ENCODE data around the gene PRC1. TPM values are rescaled to one million over a fixed set of nuclear protein-coding genes. Genes with fewer than 3 reads are reported as not detected.

The PRC1 gene
- total and polyA plus RNA-seq, 2 of the 13 experiments (the other 11 are each of a cell fraction or from before 2014, with no cell fraction given), result 137 to 162 TPM

DNA sequence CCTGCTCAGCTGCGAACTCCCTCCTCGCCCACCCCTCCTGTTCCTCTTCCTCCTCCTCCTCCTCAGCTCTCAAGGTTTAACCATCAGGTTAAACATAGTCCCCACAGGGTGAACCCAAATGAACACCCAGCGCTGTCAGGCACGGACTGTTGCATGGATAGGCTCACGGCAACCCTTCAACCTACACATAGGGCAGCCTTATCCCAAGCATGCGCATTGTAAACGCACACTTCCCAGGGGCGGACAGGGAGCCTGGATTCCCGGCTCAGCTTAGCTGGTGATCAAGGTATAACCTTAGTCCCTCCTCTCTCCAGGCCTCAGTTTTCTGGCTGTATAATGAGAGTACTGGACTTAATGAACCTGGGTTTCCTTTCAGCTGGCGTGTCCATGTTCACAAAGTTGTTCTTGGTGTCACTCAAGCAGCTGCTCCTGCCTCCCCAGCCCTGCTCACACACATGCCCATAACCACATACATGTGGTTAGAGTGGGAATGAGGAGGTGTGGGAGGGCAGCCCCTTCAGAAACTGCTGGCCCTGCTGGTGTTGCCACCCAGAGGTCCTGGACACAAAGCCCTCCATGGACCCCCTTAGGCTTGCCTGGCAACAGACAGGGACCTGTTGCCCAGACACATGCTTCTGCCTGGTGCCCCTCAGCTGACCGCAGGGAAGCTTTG, 49.0 kb upstream of the PRC1 start (continued):
- TF ChIP-seq, protein P1, sequence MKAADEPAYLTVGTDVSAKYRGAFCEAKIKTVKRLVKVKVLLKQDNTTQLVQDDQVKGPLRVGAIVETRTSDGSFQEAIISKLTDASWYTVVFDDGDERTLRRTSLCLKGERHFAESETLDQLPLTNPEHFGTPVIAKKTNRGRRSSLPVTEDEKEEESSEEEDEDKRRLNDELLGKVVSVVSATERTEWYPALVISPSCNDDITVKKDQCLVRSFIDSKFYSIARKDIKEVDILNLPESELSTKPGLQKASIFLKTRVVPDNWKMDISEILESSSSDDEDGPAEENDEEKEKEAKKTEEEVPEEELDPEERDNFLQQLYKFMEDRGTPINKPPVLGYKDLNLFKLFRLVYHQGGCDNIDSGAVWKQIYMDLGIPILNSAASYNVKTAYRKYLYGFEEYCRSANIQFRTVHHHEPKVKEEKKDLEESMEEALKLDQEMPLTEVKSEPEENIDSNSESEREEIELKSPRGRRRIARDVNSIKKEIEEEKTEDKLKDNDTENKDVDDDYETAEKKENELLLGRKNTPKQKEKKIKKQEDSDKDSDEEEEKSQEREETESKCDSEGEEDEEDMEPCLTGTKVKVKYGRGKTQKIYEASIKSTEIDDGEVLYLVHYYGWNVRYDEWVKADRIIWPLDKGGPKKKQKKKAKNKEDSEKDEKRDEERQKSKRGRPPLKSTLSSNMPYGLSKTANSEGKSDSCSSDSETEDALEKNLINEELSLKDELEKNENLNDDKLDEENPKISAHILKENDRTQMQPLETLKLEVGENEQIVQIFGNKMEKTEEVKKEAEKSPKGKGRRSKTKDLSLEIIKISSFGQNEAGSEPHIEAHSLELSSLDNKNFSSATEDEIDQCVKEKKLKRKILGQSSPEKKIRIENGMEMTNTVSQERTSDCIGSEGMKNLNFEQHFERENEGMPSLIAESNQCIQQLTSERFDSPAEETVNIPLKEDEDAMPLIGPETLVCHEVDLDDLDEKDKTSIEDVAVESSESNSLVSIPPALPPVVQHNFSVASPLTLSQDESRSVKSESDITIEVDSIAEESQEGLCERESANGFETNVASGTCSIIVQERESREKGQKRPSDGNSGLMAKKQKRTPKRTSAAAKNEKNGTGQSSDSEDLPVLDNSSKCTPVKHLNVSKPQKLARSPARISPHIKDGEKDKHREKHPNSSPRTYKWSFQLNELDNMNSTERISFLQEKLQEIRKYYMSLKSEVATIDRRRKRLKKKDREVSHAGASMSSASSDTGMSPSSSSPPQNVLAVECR (CRISPR knock-in tag; IDR thresholded peaks at IDR 0.05; ENCODE audit: borderline replicate concordance), result no peak
- no peak for TF ChIP-seq ZSCAN29 (CRISPR knock-in tag; conservative IDR thresholded peaks at IDR 0.05)

DNA sequence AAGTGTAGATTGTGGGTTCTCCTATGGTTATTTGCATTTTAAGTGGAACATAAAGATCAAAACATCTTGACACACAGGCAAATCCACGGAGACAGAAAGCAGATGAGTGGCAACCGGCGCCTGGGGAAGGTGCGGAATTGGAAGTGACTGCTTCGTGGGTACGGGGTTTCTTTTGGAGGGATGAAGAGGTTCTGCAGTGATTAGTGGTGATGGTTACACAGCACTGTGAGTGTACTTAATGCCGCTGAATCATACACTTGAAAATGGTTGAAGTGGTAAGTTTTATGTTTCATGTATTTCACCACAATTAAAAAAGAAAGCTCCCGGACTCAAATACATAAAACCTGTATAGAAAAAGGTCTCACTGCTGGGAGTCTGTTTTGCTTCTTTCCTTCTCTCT, 46.5 kb upstream of the PRC1 start:
- H3K4me3 ChIP-seq (replicated peaks in 1 of 3; ENCODE audit: insufficient read depth in 1 of 3, low read depth in 2 of 3, low read length in 3 of 3), result no peak overlapping the region
- no peak for ATAC-seq
- POLR2A ChIA-PET, result interaction anchor here (1.5 kb wide), 1 partner anchor 19 kb away, joined by 4 read pairs; the partner anchor contains the start of gene VPS33B
- TF ChIP-seq FOXA1 (IDR thresholded peaks at IDR 0.05) (no peak), FOXA1 (CRISPR knock-in tag; IDR thresholded peaks at IDR 0.05) (no peak), ATAD3A (CRISPR knock-in tag; IDR thresholded peaks at IDR 0.05) (no peak), ZNF331 (CRISPR knock-in tag; IDR thresholded peaks at IDR 0.05) (no peak), NONO (IDR thresholded peaks at IDR 0.05) (no peak), NONO (CRISPR knock-in tag; conservative IDR thresholded peaks at IDR 0.05) (no peak), ZNF549 (CRISPR knock-in tag; IDR thresholded peaks at IDR 0.05) (no peak), PAX8 (CRISPR knock-in tag; IDR thresholded peaks at IDR 0.05; ENCODE audit: borderline replicate concordance) (no peak), FOXO1 (CRISPR knock-in tag; IDR thresholded peaks at IDR 0.05) (no peak), FOXA3 (CRISPR knock-in tag; IDR thresholded peaks at IDR 0.05) (no peak)
- TF ChIP-seq, protein P2, sequence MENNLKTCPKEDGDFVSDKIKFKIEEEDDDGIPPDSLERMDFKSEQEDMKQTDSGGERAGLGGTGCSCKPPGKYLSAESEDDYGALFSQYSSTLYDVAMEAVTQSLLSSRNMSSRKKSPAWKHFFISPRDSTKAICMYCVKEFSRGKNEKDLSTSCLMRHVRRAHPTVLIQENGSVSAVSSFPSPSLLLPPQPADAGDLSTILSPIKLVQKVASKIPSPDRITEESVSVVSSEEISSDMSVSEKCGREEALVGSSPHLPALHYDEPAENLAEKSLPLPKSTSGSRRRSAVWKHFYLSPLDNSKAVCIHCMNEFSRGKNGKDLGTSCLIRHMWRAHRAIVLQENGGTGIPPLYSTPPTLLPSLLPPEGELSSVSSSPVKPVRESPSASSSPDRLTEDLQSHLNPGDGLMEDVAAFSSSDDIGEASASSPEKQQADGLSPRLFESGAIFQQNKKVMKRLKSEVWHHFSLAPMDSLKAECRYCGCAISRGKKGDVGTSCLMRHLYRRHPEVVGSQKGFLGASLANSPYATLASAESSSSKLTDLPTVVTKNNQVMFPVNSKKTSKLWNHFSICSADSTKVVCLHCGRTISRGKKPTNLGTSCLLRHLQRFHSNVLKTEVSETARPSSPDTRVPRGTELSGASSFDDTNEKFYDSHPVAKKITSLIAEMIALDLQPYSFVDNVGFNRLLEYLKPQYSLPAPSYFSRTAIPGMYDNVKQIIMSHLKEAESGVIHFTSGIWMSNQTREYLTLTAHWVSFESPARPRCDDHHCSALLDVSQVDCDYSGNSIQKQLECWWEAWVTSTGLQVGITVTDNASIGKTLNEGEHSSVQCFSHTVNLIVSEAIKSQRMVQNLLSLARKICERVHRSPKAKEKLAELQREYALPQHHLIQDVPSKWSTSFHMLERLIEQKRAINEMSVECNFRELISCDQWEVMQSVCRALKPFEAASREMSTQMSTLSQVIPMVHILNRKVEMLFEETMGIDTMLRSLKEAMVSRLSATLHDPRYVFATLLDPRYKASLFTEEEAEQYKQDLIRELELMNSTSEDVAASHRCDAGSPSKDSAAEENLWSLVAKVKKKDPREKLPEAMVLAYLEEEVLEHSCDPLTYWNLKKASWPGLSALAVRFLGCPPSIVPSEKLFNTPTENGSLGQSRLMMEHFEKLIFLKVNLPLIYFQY (CRISPR knock-in tag; IDR thresholded peaks at IDR 0.05; ENCODE audit: borderline replicate concordance), result no peak
- TF ChIP-seq, protein P3, sequence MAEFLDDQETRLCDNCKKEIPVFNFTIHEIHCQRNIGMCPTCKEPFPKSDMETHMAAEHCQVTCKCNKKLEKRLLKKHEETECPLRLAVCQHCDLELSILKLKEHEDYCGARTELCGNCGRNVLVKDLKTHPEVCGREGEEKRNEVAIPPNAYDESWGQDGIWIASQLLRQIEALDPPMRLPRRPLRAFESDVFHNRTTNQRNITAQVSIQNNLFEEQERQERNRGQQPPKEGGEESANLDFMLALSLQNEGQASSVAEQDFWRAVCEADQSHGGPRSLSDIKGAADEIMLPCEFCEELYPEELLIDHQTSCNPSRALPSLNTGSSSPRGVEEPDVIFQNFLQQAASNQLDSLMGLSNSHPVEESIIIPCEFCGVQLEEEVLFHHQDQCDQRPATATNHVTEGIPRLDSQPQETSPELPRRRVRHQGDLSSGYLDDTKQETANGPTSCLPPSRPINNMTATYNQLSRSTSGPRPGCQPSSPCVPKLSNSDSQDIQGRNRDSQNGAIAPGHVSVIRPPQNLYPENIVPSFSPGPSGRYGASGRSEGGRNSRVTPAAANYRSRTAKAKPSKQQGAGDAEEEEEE (CRISPR knock-in tag; IDR thresholded peaks at IDR 0.05; ENCODE audit: borderline replicate concordance), result no peak

More for the DNA sequence above, 46.5 kb upstream of the PRC1 start:
- Histone ChIP-seq H3K9ac (ENCODE audit: insufficient read depth, low read depth, low read length) (no peak overlapping the region), H2AFZ (ENCODE audit: low read length) (no peak overlapping the region), H3K27me3 (ENCODE audit: control insufficient read depth in 1 of 2, insufficient read depth in 2 of 2, low read length in 2 of 2) (peaks cover 0 to 30% of the 10 kb centered on the region in 2 experiments; a peak in 3 of 5 replicates), H3K4me2 (ENCODE audit: low read depth, low read length) (no peak overlapping the region), H3K9me3 (ENCODE audit: low read length) (no peaks in the 10 kb centered on the region), H3K27ac (ENCODE audit: extremely low read length, insufficient read depth, low read length) (no peak overlapping the region), H3K36me3 (replicated peaks in 1 of 2; ENCODE audit: control insufficient read depth in 1 of 2, insufficient read depth in 2 of 2, low read length in 2 of 2) (no peaks in the 10 kb centered on the region), H3K4me1 (ENCODE audit: insufficient read depth, low read length) (no peaks in the 10 kb centered on the region), H3K79me2 (ENCODE audit: insufficient read depth, low read length) (no peaks in the 10 kb centered on the region), H4K20me1 (ENCODE audit: insufficient read depth, low read length) (no peaks in the 10 kb centered on the region)
- no TSS peak for BruUV-seq (replicated peaks)
- CTCF ChIA-PET (ENCODE audit: low intra/inter-chr PET ratio, low total read pairs), result no interaction called here
- in situ Hi-C loops (cut with HindIII; ENCODE audit: extremely low pct_ligation_motif_present, low pct_unique_long_range_greater_than_20kb), result no loop called here
- DNase-seq (ENCODE audit: low spot score) (no peak), FAIRE-seq (no peak)
- intact Hi-C loops (cut with micrococcal nuclease; ENCODE audit: unreplicated experiment), result no loop called here
- 40% methylated on average over 8 of the region's 8 CpGs for WGBS (ENCODE audit: low lambda C conversion rate)

All from HepG2 (cell line).